Kidney epithelial cell (primary cell): ENCODE results near the gene RNH1. TPM values are rescaled to one million over a fixed set of nuclear protein-coding genes. Genes with fewer than 3 reads are reported as not detected.

Experiments used
- DNase-seq: peaks from one replicate; pipeline ENCODE4 v3.0.0-alpha.2; 2010; ENCODE audit warnings: low read depth
- H3K27me3 ChIP-seq: 2 replicates; pipeline ENCODE4 v1.6.0; 2011; ENCODE audit warnings: low read length; ENCODE audit not compliant: control insufficient read depth, insufficient read depth
- H3K36me3 ChIP-seq: 2 replicates; pipeline ENCODE4 v1.5.1; 2011; ENCODE audit warnings: low read length; ENCODE audit not compliant: control insufficient read depth, insufficient read depth
- H3K4me3 ChIP-seq: 2 replicates; pipeline ENCODE4 v1.5.1; 2011; ENCODE audit warnings: low read depth, mild to moderate bottlenecking, control low read depth, low read length
- CTCF ChIP-seq: IDR thresholded peaks from 2 replicates; pipeline ENCODE4 v1.5.1; 2011; ENCODE audit warnings: mild to moderate bottlenecking, moderate library complexity, low read length, control low read depth, inconsistent platforms; ENCODE audit not compliant: insufficient read depth, poor library complexity, severe bottlenecking
- total RNA-seq: library from RNA; depleted of rRNA; stranded (reverse); fragments of >200 nt; gene quantifications from 2 replicates; pipeline ENCODE4 v1.2.3, GENCODE V29; 2015

Gene RNH1
- total RNA-seq, 1 donor from 2014 or later = 229 TPM

GRCh38 chr11:531919-532526 lies 25.0 kb upstream of the RNH1 start:
- no peaks in the 10 kb centered on the region for H3K27me3 ChIP-seq
- H3K4me3 ChIP-seq = no peak overlapping the region
- no peak for TF ChIP-seq CTCF
- DNase-seq = no peak
- H3K36me3 ChIP-seq = no peaks in the 10 kb centered on the region

GRCh38 chr11:530960-531831 lies 24.2 kb upstream of the RNH1 start:
- TF ChIP-seq CTCF = no peak
- no peak overlapping the region for H3K4me3 ChIP-seq
- H3K27me3 ChIP-seq = no peaks in the 10 kb centered on the region
- DNase-seq = no peak
- no peaks in the 10 kb centered on the region for H3K36me3 ChIP-seq

- no peak for TF ChIP-seq CTCF
- no peak for DNase-seq
- H3K27me3 ChIP-seq = no peaks in the 10 kb centered on the region
These were observed 22.8 kb upstream of the RNH1 start for GRCh38 chr11:529728-530411.

GRCh38 chr11:528815-529727 lies 22.0 kb upstream of the RNH1 start:
- Histone ChIP-seq H3K36me3 (no peaks in the 10 kb centered on the region), H3K4me3 (no peak overlapping the region), H3K27me3 (no peaks in the 10 kb centered on the region)
- no peak for DNase-seq
- no peak for TF ChIP-seq CTCF

More at GRCh38 chr11:529728-530411, 22.8 kb upstream of the RNH1 start:
- Histone ChIP-seq H3K4me3 (no peak overlapping the region), H3K36me3 (no peaks in the 10 kb centered on the region)

GRCh38 chr11:528166-528814 lies 21.2 kb upstream of the RNH1 start:
- no peaks in the 10 kb centered on the region for H3K27me3 ChIP-seq
- no peak for DNase-seq
- TF ChIP-seq CTCF = no peak
- no peak overlapping the region for H3K4me3 ChIP-seq
- H3K36me3 ChIP-seq = no peaks in the 10 kb centered on the region
